IPS-NIHi7 (cell line): ENCODE data around the gene PDE4B.
A peak's percentile ranks its signal among the peaks of the same experiment; 100 is the strongest.
"Not testable (repeated sequence)": the region's sequence is repeated elsewhere in the genome, so short reads cannot be mapped to it uniquely, and the experiment has no call there.

Experiments used
- DNase-seq: peaks from one replicate; pipeline ENCODE4 v3.0.0; 2012; ENCODE audit warnings: mixed read lengths; ENCODE audit errors: extremely low spot score

Gene PDE4B

DNA sequence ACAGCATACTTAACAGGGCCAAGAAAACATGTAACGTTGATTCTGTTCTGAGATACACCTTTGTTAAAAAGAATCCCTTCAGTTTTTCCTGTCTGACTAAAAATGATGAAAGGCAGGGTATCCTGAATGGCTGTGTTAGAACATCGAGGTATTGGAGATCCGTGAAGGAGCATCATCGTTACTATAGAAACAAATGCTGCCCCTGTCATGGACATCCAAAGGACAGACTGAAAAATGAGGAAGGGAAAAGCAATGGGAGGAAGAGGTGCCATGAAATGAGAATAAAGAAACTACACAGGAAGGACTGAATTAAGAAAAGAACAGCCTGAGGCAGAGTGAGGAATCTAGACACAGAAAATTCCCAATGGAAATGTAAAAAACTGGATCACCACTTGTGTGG is 257.9 kb downstream of the PDE4B start:
- no peak for DNase-seq

DNA sequence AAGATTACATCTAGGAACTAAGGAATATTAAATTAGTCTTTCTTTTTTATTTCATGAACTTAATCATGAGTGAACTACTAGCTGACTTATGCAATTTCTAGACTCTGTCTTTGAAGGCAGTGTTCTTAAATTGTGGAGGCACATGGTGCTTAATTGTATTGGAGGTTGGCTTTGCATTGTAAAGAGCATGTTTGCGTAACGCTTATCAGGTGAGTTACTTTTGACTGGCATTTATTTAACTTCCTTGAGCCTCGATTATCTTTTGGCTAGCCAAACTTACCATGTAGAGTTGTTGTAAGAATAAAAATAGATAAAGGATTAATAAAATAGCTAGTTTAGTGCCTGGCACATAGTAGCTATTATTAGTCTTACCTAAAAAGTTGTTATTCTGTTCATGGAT is 262.4 kb downstream of the PDE4B start:
- DNase-seq = no peak

DNA sequence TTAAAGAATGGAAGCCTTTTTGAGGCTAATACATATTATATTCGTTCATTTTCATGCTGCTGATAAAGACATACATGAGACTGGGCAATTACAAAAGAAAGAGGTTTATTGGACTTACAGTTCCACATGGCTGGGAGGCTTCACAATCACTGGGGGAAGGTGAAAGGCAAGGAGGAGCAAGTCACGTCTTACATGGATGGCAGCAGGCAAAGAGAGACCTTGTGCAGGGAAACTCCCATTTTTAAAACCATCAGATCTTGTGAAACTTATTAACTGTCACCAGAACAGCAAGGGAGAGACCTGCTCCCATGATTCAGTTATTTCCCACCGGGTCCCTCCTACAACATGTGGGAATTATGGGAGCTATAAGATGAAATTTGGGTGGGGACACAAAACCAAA is 264.8 kb downstream of the PDE4B start:
- DNase-seq = not testable (repeated sequence)

- DNase-seq = no peak
These were observed 265.9 kb downstream of the PDE4B start for GRCh38 chr1:66058558-66058957.

- DNase-seq = not testable (repeated sequence)
These were observed 274.5 kb downstream of the PDE4B start for GRCh38 chr1:66067219-66067618.

GRCh38 chr1:66069976-66070876 is 277.5 kb downstream of the PDE4B start:
- no peak for DNase-seq

DNA sequence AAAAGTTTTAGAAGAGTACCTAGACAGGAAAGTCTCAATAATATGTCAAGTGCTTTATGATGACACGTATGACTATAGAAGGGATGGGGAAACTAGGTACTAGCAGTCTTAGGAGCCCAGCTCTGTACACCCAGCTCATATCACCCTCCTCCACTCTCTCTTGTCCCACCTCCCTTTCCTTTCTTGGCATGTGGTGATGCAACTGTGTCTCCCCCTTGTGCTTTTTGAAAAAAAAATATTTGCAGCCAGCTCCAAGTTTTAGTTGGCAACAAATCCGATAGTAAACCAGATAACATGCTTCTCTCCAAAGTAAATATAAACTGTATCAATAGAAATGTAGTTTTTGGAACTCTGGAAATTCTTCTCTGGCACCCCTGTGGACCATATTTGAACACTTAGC is 280.7 kb downstream of the PDE4B start:
- no peak for DNase-seq

- DNase-seq = no peak
These were observed 281.5 kb downstream of the PDE4B start for GRCh38 chr1:66074147-66074546.

GRCh38 chr1:66078412-66078811 is 285.7 kb downstream of the PDE4B start:
- DNase-seq = no peak

DNA sequence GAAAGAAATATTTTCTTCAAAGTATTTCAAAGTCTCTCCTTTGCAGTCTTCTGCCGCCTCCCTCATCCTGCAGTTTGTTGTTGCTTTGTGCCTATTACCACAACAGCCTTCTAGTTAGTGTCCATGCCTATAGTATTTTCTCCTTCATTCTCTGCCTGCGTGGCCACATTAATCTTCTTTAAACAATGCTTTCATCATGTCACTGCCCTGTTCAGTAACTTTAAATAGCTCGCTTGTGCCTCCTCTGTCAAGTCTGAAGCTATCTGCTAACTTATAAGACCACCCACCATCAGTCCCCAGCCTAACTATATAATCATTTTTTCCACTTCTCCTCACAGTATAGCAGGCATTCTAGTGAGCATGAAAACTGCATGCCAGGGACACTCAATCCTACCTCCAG is 290.3 kb downstream of the PDE4B start:
- no peak for DNase-seq

GRCh38 chr1:66084442-66084841 is 291.7 kb downstream of the PDE4B start:
- peak; percentile 31 for DNase-seq

GRCh38 chr1:66085600-66085999 is 292.9 kb downstream of the PDE4B start:
- DNase-seq = no peak

DNA sequence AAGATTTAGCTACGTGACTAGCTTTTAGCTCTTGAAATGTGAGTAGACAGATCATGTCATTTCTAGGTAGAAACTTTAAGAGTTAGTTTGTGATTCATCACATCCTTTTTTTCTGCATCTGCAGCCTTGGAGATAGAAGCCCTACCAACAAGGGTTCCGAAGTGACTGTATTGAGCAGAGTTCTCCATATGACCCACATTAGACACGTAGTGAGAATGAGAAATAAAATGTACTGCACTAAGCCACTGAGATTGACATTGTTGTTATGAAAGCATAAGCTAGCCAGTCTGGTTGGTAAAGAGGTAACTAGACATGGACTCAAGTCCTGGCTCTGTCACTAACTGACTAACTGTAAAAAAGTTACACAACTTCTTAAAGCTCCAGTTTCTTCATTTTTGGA is 296.1 kb downstream of the PDE4B start:
- DNase-seq = no peak

DNA sequence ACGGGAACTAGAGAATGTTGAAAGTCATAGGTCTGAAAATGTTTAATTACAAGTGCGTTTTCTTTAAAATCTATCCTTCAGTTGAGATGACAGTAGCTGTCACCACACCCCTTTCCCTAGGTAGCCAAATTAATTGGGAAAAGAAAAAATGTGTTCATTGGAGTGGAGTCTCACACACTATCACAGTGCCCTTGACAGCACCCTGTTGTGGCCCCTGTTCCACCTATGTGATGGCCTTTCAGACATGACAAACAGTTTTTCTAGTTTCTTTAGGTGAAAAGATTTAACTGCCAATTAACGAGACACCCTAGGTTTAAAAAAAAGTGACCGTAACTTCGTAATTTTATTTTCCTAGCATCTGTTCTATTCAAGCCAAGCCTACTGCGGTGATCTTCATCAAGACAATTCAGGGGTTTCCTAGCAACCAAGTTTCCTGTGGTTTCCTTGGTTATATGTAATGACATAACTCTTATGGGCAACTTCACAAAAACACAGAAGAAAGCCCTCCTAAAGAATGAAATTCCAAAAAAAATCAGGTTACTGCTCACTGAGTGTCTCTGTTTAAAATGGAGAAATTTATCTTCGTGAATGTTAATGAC is 298.3 kb downstream of the PDE4B start:
- no peak for DNase-seq

DNA sequence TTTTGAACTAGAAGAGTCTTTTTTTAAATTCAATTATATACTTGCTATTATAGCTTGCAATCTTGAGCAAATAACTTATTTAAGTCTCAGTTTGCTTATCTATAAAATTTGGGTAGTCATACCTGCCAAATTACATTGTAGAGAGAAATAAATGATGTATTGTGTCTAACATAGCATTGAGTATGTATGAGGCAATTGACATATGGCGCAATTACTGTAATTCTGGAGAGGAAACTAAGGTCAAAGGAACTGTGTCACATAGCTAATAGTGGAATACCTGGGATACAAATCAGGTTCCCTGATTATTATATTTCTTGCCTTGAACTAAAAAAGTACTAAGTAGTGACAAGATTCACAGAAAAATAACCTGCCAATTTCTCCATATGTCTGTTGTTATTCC is 302.5 kb downstream of the PDE4B start:
- no peak for DNase-seq

GRCh38 chr1:66100959-66101358 is 308.3 kb downstream of the PDE4B start:
- DNase-seq = not testable (repeated sequence)

DNA sequence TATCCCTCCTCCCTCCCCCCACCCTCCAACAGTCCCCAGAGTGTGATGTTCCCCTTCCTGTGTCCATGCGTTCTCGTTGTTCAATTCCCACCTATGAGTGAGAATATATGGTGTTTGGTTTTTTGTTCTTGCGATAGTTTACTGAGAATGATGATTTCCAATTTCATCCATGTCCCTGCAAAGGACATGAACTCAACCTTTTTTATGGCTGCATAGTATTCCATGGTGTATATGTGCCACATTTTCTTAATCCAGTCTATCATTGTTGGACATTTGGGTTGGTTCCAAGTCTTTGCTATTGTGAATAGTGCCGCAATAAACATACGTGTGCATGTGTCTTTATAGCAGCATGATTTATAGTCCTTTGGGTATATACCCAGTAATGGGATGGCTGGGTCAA is 311.4 kb downstream of the PDE4B start:
- not testable (repeated sequence) for DNase-seq

DNA sequence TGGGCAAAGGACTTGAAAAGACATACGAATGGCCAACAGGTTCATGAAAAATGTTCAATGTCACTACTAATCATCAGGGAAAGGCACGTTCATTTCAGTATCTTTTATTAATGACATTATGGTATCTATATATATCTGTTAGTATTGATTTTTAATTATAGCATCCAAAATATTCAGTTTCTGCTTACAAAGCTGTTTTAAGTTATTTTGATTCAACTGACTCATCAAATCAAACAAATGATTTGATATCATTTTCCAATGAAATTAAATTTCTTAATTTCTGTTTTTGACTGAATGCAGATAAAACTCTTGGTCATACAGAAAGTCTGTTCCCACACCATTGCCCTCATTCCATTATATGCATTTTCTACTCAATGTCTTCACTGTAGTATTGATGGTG is 315.9 kb downstream of the PDE4B start:
- no peak for DNase-seq

DNA sequence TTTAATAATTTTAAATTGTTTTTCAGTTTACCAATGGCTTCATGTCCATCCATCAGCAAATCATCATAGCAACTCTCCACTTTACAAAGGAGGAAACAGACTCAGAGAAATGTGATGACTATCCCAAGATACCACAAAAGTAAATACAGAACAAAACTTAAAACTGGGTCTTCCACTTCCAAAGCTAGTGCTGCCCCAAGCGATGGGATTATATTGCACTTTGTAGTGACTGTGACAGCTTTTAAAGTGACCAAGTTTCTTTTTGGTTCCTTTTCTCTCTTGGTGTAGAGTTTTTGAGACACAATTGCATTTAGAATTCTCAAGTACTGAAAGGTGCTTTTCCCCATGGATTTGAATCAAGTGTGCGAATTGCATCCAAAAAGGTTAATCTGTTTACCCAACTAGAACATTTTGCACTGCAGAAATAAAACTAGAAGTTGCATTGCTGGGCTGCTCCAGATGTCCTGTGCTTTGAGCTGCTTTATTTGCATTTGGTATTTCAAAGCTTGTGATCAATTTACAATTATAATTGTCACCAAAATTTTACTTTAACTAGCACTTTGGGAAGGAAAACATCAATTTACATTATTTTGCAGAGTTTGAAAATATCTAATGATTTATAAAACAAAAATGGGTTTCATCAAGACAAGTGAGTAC is 320.2 kb downstream of the PDE4B start:
- no peak for DNase-seq

DNA sequence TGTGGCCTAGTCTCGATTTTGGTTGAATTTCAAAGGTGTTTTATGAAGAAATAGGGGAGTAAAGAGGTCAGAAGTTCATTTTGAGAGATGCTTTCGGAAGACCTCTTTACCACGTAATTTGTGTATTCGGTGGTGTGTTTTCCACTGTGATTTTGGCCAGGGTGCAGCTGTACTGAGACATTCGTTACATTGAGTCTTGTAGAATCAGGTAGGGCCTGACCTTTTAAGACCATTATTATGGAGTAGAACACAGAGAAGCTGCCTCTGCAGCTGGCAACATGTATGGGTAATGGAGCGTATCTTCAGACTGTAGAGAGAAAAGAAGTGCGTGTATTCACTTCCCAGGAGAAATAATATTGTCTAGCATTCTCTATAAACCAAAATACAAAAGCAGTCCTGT is 326.5 kb downstream of the PDE4B start:
- DNase-seq = no peak

GRCh38 chr1:66124670-66125069 is 332.0 kb downstream of the PDE4B start:
- DNase-seq = no peak

DNA sequence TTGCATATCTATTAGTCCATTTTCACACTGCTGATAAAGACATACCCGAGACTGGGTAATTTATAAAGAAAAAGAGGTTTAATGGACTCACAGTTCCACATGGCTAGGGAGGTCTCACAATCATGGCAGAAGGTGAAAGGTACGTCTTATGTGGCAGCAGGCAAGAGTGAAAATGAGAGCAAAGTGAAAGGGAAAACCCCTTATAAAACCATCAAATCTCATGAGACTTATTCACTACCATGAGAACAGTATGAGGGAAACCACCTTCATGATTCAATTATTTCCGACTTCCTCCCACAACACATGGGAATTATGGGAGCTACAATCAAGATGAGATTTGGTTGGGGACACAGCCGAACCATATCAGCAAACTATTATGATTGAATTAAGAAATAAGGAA is 335.9 kb downstream of the PDE4B start:
- not testable (repeated sequence) for DNase-seq

GRCh38 chr1:66132324-66132723 is 339.6 kb downstream of the PDE4B start:
- no peak for DNase-seq
